WI38 (cell line): ENCODE measurements around the gene FNDC11.

ENCODE experiments used
- H3K4me3 ChIP-seq: 2 replicates; pipeline ENCODE4 v1.5.1; 2011; ENCODE audit warnings: low read depth, mild to moderate bottlenecking, control low read depth, low read length
- CTCF ChIP-seq: IDR thresholded peaks from 2 replicates; pipeline ENCODE4 v1.5.1; 2012; ENCODE audit warnings: low read depth, mild to moderate bottlenecking, control low read depth, low read length

The FNDC11 gene

GRCh38 chr20:63587256-63587655 is 33.3 kb downstream of the FNDC11 start:
- H3K4me3 ChIP-seq, result no peak overlapping the region
- no peak for TF ChIP-seq CTCF

GRCh38 chr20:63587776-63588591 is 34.0 kb downstream of the FNDC11 start:
- no peak for TF ChIP-seq CTCF
- no peak overlapping the region for H3K4me3 ChIP-seq

- no peak for TF ChIP-seq CTCF
- no peak overlapping the region for H3K4me3 ChIP-seq
Measured at GRCh38 chr20:63588641-63589041, 34.7 kb downstream of the FNDC11 start.

GRCh38 chr20:63589261-63590217 is 35.6 kb downstream of the FNDC11 start:
- no peak for TF ChIP-seq CTCF
- H3K4me3 ChIP-seq, result no peak overlapping the region

- H3K4me3 ChIP-seq, result no peak overlapping the region
- TF ChIP-seq CTCF, result no peak
Measured at GRCh38 chr20:63590218-63591146, 36.5 kb downstream of the FNDC11 start.

- no peak for TF ChIP-seq CTCF
- H3K4me3 ChIP-seq, result no peak overlapping the region
Measured at GRCh38 chr20:63591147-63591533, 37.2 kb downstream of the FNDC11 start.
